OCI-LY7 (cell line): ENCODE measurements around the gene TRIM8. TPM values are rescaled to one million over a fixed set of nuclear protein-coding genes. Genes with fewer than 3 reads are reported as not detected.

Source experiments
- BruUV-seq: library from RNA; stranded (reverse); fragments of 400-500 nt; replicated peaks from 2 replicates; lab custom pipeline; 2021; lab: Mats Ljungman, UMichigan
- CTCF ChIA-PET: fragments of 300-600 bp; sonication (Branson Sonifier 250); formaldehyde crosslinking; loops from one replicate; lab custom pipeline; 2022; ENCODE audit warnings: antibody characterized with exemption; ENCODE audit not compliant: unreplicated experiment; lab: Charles Lee
- POLR2A ChIA-PET: fragments of 300-600 bp; sonication (Branson Sonifier 250); formaldehyde crosslinking; loops from one replicate; lab custom pipeline; 2022; ENCODE audit warnings: antibody characterized with exemption; lab: Charles Lee
- DNase-seq: peaks from one replicate; pipeline ENCODE4 v3.0.0-alpha.2; 2015; ENCODE audit warnings: low spot score
- H2AFZ ChIP-seq: fragments of 200-600 bp; sonication (generic), shearing (Covaris generic); 2 replicates; pipeline ENCODE4 v1.6.1; 2014; ENCODE audit warnings: mild to moderate bottlenecking, antibody characterized with exemption, low read length, moderate library complexity
- H3K27ac ChIP-seq: fragments of 200-600 bp; sonication (generic); 2 replicates; pipeline ENCODE4 v1.5.1; 2014; ENCODE audit warnings: mixed run types, low read depth, mild to moderate bottlenecking, moderate library complexity, low read length, inconsistent platforms; ENCODE audit not compliant: poor library complexity, severe bottlenecking
- H3K36me3 ChIP-seq: fragments of 200-600 bp; sonication (generic); 2 replicates; pipeline ENCODE4 v1.6.1; 2014; ENCODE audit warnings: mild to moderate bottlenecking, antibody characterized with exemption, low read length, moderate library complexity, mixed read lengths; ENCODE audit not compliant: insufficient read depth
- H3K4me1 ChIP-seq: fragments of 200-600 bp; sonication (generic); 2 replicates; pipeline ENCODE4 v1.5.1; 2014; ENCODE audit warnings: mild to moderate bottlenecking, low read length; ENCODE audit not compliant: insufficient read depth, poor library complexity, severe bottlenecking
- H3K4me2 ChIP-seq: fragments of 200-600 bp; sonication (generic); 2 replicates; pipeline ENCODE4 v1.6.1; 2014; ENCODE audit warnings: mild to moderate bottlenecking, low read length
- H3K4me3 ChIP-seq: fragments of 200-600 bp; sonication (generic); 2 replicates; pipeline ENCODE4 v1.5.1; 2014; ENCODE audit warnings: mild to moderate bottlenecking, low read depth, low read length; ENCODE audit not compliant: poor library complexity, severe bottlenecking
- H3K79me2 ChIP-seq: fragments of 200-600 bp; sonication (generic); 2 replicates; pipeline ENCODE4 v1.6.1; 2016; ENCODE audit warnings: low read depth, mild to moderate bottlenecking, low read length, moderate library complexity, mixed read lengths; ENCODE audit not compliant: insufficient read depth
- H3K9me2 ChIP-seq: fragments of 200-600 bp; sonication (generic); 2 replicates; pipeline ENCODE4 v1.6.1; 2016; ENCODE audit warnings: mild to moderate bottlenecking, low read length, mixed read lengths; ENCODE audit not compliant: insufficient read depth
- H3K9me3 ChIP-seq: fragments of 200-600 bp; sonication (generic); 2 replicates; pipeline ENCODE4 v1.6.1; 2014; ENCODE audit warnings: mild to moderate bottlenecking, mixed run types, low read length, mixed read lengths
- H4K20me1 ChIP-seq: fragments of 200-600 bp; sonication (generic); 2 replicates; pipeline ENCODE4 v1.6.1; 2014; ENCODE audit warnings: mild to moderate bottlenecking, antibody characterized with exemption, low read length, moderate library complexity, mixed read lengths; ENCODE audit not compliant: insufficient read depth
- EZH2phosphoT487 ChIP-seq: fragments of 200-600 bp; sonication (generic); IDR thresholded peaks from 2 replicates; pipeline ENCODE4 v1.6.1; 2018; ENCODE audit warnings: low read depth, borderline replicate concordance, mild to moderate bottlenecking, mixed run types, antibody characterized with exemption, low read length, moderate library complexity, mixed read lengths
- intact Hi-C: fragments of 100-400 bp; cut with micrococcal nuclease; formaldehyde crosslinking; loops from one replicate; pipeline ENCODE4 v1.10.0; 2022; ENCODE audit not compliant: unreplicated experiment
- total RNA-seq, 2 experiments: library from RNA; depleted of rRNA in 1 of 2; stranded (reverse); fragments of >200 nt in 1 of 2; shearing (Covaris generic) in 1 of 2; gene quantifications; 2 replicates each; pipeline ENCODE4 v1.2.3, GENCODE V29; 2014 to 2022
- TF ChIP-seq, protein P1 (sequence below): fragments of 200-600 bp; sonication (generic); conservative IDR thresholded peaks from 2 replicates; pipeline ENCODE4 v1.5.1; 2014; ENCODE audit warnings: mild to moderate bottlenecking, antibody characterized with exemption, low read length, moderate library complexity, mixed read lengths

Gene TRIM8
- total RNA-seq, 2 experiments from 2014 or later = 54.2 to 92.1 TPM

- intact Hi-C loops = no loop called here
These were observed 61.3 kb downstream of the TRIM8 start for GRCh38 chr10:102705531-102705930.

More at GRCh38 chr10:102705531-102705930, 61.3 kb downstream of the TRIM8 start:
- Histone ChIP-seq H3K27ac (no peak overlapping the region), H3K9me2 (no peaks in the 10 kb centered on the region), H3K79me2 (peaks cover 29% of the 10 kb centered on the region), H3K4me1 (peaks cover 6% of the 10 kb centered on the region), H2AFZ (no peak overlapping the region), H3K4me2 (no peak overlapping the region), H3K36me3 (peaks cover 16% of the 10 kb centered on the region), H3K4me3 (no peak overlapping the region), H4K20me1 (no peaks in the 10 kb centered on the region), H3K9me3 (no peaks in the 10 kb centered on the region)
- BruUV-seq = no TSS peak
- ChIA-PET CTCF (no interaction called here), POLR2A (no interaction called here)
- no peak for TF ChIP-seq EZH2phosphoT487
- TF ChIP-seq, protein P1, sequence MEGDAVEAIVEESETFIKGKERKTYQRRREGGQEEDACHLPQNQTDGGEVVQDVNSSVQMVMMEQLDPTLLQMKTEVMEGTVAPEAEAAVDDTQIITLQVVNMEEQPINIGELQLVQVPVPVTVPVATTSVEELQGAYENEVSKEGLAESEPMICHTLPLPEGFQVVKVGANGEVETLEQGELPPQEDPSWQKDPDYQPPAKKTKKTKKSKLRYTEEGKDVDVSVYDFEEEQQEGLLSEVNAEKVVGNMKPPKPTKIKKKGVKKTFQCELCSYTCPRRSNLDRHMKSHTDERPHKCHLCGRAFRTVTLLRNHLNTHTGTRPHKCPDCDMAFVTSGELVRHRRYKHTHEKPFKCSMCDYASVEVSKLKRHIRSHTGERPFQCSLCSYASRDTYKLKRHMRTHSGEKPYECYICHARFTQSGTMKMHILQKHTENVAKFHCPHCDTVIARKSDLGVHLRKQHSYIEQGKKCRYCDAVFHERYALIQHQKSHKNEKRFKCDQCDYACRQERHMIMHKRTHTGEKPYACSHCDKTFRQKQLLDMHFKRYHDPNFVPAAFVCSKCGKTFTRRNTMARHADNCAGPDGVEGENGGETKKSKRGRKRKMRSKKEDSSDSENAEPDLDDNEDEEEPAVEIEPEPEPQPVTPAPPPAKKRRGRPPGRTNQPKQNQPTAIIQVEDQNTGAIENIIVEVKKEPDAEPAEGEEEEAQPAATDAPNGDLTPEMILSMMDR = no peak
- no peak for DNase-seq

Other genes starting within 250 kb of the TRIM8 start
- gene NFKB2, start 248.8 kb upstream of the TRIM8 start, total RNA-seq (2014; rRNA removed; shearing (Covaris generic)) = 47.1 and 53.3 TPM in 2 replicates
- gene NFKB2, start 248.8 kb upstream of the TRIM8 start, total RNA-seq (2022) = 67.3 and 75.2 TPM in 2 replicates
- 2.0 and 2.2 TPM in 2 replicates for gene PSD, start 225.7 kb upstream of the TRIM8 start, total RNA-seq (2014; rRNA removed; shearing (Covaris generic))
- 10.2 and 10.9 TPM in 2 replicates for gene PSD, start 225.7 kb upstream of the TRIM8 start, total RNA-seq (2022)
- gene FBXL15, start 223.6 kb upstream of the TRIM8 start, total RNA-seq (2014; rRNA removed; shearing (Covaris generic)) = 13.3 and 20.9 TPM in 2 replicates
- 13.4 and 18.2 TPM in 2 replicates for gene FBXL15, start 223.6 kb upstream of the TRIM8 start, total RNA-seq (2022)
- 48.9 and 61.0 TPM in 2 replicates for gene CUEDC2, start 211.9 kb upstream of the TRIM8 start, total RNA-seq (2014; rRNA removed; shearing (Covaris generic))
- gene CUEDC2, start 211.9 kb upstream of the TRIM8 start, total RNA-seq (2022) = 71.6 and 73.3 TPM in 2 replicates
- 0.67 and 3.3 TPM in 2 replicates for gene C10orf95, start 192.9 kb upstream of the TRIM8 start, total RNA-seq (2014; rRNA removed; shearing (Covaris generic))
- 0.50 and 0.67 TPM in 2 replicates for gene C10orf95, start 192.9 kb upstream of the TRIM8 start, total RNA-seq (2022)
- 51.2 and 55.5 TPM in 2 replicates for gene ACTR1A, start 141.8 kb upstream of the TRIM8 start, total RNA-seq (2014; rRNA removed; shearing (Covaris generic))
- 68.3 and 72.8 TPM in 2 replicates for gene ACTR1A, start 141.8 kb upstream of the TRIM8 start, total RNA-seq (2022)
- gene SUFU, start 140.5 kb upstream of the TRIM8 start, total RNA-seq (2014; rRNA removed; shearing (Covaris generic)) = 1.9 and 4.9 TPM in 2 replicates
- 10.0 and 10.1 TPM in 2 replicates for gene SUFU, start 140.5 kb upstream of the TRIM8 start, total RNA-seq (2022)
- 7.3 and 8.1 TPM in 2 replicates for gene ARL3, start 69.9 kb downstream of the TRIM8 start, total RNA-seq (2014; rRNA removed; shearing (Covaris generic))
- 11.7 and 12.5 TPM in 2 replicates for gene ARL3, start 69.9 kb downstream of the TRIM8 start, total RNA-seq (2022)
- gene SFXN2, start 70.2 kb downstream of the TRIM8 start, total RNA-seq (2014; rRNA removed; shearing (Covaris generic)) = 26.9 and 38.1 TPM in 2 replicates
- 43.0 and 45.1 TPM in 2 replicates for gene SFXN2, start 70.2 kb downstream of the TRIM8 start, total RNA-seq (2022)
- 12.5 and 17.6 TPM in 2 replicates for gene WBP1L, start 99.5 kb downstream of the TRIM8 start, total RNA-seq (2014; rRNA removed; shearing (Covaris generic))
- gene WBP1L, start 99.5 kb downstream of the TRIM8 start, total RNA-seq (2022) = 22.3 and 24.4 TPM in 2 replicates
- gene CYP17A1, start 192.9 kb downstream of the TRIM8 start, total RNA-seq (2014; rRNA removed; shearing (Covaris generic)) = not detected in 2 replicates
- not detected in 2 replicates for gene CYP17A1, start 192.9 kb downstream of the TRIM8 start, total RNA-seq (2022)
- 2.8 and 3.3 TPM in 2 replicates for gene BORCS7, start 209.8 kb downstream of the TRIM8 start, total RNA-seq (2014; rRNA removed; shearing (Covaris generic))
- gene BORCS7, start 209.8 kb downstream of the TRIM8 start, total RNA-seq (2022) = 4.5 and 5.6 TPM in 2 replicates
- gene AS3MT, start 225.0 kb downstream of the TRIM8 start, total RNA-seq (2014; rRNA removed; shearing (Covaris generic)) = 0.59 TPM in 1 of 2 replicates, not detected in the other
- gene AS3MT, start 225.0 kb downstream of the TRIM8 start, total RNA-seq (2022) = not detected in 2 replicates